Neural progenitor cell (in vitro differentiated cells): ENCODE measurements around the gene ST3GAL6.

Source experiments
- CTCF ChIP-seq: fragments of 200-600 bp; sonication (generic); IDR thresholded peaks from 2 replicates; pipeline ENCODE4 v1.5.1; 2017; ENCODE audit warnings: antibody characterized with exemption, mild to moderate bottlenecking
- EZH2phosphoT487 ChIP-seq: fragments of 200-600 bp; sonication (generic); IDR thresholded peaks from 2 replicates; pipeline ENCODE4 v1.6.1; 2017; ENCODE audit warnings: antibody characterized with exemption

GRCh38 chr3:98784042-98784441 lies 20.9 kb downstream of the ST3GAL6 start:
- TF ChIP-seq CTCF, result no peak
- TF ChIP-seq EZH2phosphoT487, result no peak
